Right hindlimb (tissue), 1 donor: Measurements from ENCODE around the gene FN3K.
A peak's percentile ranks its signal among the peaks of the same experiment; 100 is the strongest.

Experiments
- DNase-seq: peaks from one replicate; pipeline ENCODE4 v3.0.0-alpha.2; 2018

FN3K gene

DNA sequence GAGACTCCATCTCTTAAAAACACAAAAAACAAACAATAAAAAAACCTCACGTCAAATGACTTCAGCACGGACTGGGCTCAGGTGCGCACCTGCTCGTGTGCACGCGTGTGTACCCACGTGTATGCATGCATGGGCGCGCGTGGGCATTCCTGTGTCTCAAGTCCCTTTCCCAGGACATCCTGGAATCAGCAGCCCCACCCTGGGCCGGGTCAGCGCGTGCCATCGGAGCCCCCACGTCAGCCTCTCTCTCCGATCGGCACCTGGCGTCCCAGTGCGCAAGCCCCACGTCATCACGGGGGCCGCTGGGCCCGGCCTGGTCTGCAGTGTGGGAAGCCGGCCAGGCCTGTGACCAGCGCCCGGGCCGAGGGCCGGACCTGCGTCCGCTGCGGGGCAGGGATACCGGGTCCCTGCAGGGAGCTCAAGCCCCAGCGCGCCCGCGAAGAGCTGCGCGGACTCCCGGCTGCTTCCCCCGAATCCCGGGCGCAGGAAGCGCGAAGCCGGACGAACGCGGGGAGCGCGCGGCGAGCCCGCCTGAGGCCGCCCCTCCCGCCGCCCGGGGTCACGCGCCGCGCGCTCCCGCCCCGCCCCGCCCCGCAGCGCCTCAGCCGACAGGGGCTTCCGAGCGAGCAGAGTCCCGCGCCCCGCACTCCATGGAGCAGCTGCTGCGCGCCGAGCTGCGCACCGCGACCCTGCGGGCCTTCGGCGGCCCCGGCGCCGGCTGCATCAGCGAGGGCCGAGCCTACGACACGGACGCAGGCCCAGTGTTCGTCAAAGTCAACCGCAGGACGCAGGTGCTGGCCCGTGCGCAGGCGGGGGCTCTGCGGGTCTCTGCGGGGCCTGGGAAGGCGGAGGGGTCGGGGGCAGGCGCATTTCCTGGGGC lies at the start of gene FN3K:
FN3K (plus strand) TSS at position 629 of the 880 bp plus-strand sequence; CDS start at position 651, 22 bp downstream.
- DNase-seq, result peak; percentile 83

DNA sequence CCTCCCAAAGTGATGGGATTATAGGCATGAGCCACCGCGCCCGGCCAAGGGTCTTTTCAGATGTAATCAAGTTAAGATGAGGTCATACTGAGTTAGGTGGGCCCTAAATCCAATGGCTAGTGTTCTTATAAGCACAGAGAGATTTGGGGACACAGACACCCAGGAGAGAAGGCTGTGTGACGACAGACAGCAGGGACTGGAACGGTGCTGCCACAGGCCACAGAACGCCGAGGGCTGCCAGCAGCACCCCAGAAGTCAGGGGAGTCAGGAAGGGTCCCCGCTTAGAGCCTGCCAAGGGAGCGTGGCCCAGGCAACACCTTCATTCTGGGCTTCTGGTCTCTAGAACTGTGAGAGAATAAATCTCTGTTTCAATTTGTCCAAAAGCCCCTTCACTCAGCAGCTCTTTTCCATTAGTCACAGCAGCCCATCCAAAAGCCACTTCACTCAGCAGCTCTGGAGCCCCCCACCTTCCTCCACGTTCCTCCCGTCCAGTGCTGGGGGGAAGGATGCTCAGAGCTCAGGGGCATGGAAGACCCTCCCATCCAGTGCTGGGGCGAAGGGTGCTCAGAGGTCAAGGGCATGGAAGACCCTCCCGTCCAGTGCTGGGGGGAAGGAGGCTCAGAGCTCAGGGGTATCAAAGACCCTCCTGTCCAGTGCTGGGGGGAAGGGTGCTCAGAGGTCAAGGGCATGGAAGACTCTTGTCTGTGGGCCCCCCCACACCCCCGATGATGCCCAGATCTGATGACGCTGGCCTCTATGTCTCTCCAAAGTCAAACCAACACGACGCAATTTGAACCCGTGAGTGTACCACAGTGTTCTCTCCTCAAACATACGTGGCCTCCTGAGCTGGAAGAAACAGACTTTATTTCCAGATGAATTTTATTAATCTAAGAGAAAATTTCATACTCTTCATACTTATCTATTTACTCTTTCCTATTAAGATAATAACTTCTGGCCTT lies 48.8 kb upstream of the FN3K start:
- no peak for DNase-seq

DNA sequence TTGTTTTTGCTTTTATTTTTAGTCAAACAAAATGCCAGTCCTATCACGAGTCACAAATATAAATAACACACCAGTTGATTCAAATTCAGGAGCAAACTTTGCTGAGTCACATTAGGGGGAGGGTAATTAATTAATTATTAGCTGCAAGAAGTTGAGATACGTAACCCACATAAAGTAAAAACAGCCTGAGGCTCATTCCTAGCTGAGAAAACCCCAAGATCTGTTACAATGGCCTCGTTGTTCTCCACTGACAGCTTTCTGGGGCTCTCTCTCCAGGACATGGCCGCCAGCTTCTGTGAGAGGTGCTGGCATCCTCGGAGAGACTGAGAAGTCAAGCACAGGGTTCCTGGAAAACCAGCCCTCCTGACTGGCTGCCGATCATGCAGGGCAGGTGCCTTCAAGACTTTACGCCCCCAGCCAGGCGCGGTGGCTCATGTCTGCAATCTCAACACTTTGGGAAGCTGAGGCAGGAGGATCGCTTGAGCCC lies 48.0 kb upstream of the FN3K start:
- DNase-seq, result no peak

DNA sequence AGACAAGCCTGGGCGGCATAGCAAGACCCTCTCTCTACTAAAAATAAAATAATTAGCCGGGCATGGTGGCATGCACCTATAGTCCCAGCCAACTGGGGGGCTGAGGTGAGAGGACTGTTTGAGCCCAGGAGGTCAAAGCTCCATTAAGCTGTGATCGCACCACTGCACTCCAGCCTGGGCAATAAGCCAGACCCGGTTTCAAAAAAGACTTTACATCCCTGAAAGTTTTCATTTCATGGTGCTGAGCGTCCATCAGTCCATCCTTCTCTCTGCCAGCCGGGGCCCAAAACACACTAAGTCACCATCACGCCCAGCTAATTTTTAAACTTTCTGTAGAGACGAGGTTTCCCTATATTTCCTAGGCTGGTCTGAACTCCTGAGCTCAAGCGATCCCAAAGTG lies 47.5 kb upstream of the FN3K start:
- DNase-seq, result no peak

DNA sequence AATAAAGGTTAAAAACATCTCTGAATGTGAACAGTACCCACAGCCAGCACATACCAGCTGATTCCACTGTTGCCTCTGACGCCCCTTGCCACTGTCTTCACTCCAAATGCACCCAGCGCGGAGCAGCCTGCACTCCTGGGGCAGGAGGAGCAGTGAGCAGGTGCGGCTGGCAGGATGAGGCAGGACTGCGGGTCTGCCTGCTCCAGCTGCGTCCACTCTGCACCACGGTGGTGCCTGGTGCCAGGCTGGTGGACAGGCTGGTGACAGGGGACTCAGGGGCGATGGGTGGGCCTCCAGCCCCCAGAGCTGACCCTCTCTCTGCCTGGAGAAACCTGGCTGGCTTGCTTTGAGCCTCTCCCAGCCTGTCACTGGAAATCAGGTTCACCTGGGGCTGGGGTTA lies 46.3 kb upstream of the FN3K start:
- no peak for DNase-seq

DNA sequence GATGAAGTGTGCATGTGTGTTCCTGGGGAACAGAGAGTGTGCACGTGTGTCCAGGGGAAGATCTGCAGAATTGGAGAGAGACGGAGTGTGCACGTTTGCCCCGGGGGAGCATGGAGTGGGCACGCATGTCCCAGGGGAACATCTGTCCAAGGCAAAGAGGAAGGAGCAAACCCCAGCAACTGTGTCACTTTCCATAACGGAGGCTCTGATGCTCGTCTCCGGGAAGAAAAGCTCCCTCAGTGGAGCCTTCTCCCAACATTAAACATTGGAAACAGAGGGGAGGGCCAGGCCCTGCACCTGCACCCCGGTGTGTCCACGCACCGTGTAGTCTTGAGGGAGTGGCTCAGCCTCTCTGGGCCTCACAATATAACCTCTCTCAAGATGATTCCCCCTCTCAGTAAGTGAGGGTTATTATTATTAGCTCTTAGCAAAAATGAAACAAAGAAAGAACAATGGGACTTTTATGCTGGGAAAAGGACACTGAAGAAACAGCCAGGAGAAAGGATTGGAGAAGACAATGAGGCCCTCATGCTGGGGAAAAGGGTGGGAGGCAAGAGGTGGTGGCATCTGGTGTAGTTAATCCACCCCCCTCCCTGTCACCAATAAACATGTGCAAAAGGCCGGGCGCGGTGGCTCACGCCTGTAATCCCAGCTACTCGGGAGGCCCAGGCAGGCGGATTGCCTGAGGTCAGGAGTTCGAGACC lies 44.5 kb upstream of the FN3K start:
- no peak for DNase-seq

DNA sequence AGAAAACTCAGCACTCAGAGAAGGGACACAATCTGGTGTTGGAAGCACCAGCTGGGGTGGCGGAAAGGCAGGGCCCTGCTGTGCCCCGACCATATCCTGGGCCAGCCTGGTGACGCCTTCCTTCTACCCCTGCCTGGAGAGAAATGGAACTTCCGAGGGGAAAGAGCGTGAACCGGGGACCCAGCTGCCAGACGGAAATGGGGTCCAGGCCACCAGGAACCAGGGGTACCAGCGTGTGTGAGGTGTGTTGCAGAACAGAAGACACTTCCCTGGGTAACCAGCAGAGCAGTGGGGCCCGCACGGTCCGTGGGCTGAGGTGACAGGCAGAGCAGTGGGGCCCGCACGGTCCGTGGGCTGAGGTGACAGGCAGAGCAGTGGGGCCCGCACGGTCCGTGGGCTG lies 43.7 kb upstream of the FN3K start:
- DNase-seq, result no peak

DNA sequence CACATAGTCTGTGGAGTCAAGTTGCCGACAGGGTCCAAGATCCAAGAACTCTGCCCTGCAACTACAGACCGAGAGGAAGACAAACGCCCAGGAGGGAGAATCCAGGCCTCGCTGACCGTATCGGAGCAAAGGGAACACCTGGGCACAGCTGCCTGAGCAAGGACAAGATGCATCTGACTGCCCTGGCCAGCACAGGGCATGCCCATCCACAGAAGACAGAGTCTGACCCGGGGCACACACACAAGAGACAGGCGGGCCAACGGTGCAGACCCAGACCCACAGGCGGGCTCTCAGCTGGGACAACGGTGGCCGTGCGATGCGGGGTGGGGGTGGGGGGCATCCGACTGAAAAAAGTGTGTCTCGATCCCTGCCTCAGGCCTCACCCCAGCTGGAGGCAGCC lies 43.1 kb upstream of the FN3K start:
- no peak for DNase-seq

DNA sequence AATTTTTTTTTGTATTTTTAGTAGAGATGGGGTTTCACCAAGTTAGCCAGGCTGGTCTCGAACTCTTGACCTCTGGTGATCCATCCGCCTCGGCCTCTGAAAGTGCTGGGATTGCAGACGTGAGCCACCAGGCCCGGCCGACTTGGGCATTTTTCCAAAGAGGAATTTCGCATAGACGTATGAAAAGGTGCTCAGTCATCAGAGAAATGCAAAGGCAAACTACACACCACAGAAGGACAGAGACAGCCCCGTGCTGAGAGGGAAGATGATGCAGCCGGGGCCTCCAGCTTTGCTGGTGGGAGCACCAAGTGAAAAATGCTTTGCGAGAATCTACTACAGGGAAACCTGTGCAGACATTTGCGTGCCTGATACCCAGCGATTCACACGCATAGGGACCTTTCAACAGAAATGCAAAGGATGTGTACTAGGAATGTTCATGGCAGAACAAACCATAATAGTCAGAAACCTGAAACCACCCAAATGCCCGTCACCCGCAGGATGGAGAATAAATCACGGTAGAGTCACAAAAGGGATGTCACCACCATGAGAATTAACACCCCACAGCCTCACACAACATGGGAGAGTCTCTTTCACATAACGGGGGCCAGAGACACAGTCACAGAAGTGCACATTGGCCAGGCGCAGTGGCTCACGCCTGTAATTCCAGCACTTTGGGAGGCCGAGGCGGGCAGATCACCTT lies 42.1 kb upstream of the FN3K start:
- DNase-seq, result no peak

DNA sequence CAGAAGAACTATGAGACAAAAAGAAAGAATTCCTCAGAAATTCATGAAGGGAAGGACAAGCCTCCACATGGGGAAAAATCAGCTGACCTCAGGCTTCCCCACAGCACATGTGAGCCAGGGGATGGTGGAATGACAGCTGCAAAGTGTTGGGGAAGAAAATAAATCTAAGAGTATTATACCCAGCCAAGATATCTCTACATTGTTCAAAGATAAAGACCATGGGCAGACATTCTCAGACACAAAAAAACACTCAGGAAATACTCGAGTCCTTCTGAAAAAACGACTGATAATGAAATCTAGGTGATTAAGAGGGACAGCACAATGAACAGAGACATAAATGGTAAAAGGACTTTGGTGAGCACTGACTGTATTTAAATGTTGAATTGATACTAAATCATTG lies 40.8 kb upstream of the FN3K start:
- no peak for DNase-seq

DNA sequence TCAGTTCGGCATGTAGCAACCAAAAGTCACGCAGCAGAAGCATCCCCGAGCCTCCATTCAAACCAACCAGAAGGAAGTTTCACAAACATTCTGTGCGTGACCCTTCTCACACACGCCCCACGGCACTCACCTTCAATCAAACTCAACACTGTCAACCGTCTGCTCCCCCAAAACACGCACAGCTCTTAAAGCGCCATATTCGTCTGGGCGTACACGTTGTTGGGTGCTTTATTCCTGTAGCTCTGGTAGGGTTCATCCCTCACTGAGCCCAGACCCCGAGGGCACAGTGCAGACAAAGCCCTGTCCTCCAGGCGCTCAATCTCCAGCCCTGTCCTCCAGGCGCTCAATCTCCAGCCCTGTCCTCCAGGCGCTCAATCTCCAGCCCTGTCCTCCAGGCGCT lies 39.2 kb upstream of the FN3K start:
- no peak for DNase-seq

DNA sequence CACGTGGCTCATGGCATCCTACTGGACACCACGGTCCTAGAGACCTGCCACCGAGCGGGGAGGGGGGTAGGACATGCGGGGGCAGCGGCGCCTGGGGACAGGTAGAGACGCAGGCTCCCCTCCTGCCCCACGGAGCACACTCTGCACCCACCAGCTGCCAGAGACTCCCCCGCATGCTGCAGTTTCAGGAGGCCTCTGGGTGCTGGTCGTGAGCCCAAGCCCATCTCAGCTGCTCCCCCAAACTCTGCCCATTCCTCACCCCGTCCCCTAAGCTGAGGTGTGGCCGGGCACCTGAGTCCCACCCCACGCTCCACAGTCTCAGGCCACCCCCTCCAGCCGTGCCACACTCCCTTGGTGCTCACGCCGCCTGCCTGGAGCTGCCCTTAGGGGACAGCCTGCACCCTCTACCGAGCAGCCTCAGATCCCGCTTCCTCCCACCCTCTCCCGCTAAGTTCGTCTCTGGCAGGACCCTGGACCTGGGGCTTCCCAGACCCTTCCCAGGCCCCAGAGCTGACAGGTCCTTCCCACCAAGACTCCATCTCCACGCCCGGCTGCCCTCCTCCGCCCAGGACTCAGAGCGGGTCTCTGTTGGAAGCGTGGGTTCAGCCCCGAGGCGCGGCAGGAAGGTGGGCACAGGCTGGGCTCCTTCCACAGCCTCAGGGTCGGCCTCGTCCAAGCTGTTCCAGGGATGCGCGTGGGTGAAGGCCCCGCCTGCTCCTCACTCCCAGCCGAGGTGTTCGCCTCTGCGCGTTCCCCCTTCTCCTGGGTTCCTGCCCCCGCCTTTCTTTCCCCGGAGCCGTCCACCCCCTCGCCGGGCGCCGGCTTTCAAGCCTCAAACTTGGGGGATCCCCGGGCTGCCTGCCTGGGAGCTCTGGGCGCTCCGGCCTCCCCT lies 38.3 kb upstream of the FN3K start:
- DNase-seq, result no peak

DNA sequence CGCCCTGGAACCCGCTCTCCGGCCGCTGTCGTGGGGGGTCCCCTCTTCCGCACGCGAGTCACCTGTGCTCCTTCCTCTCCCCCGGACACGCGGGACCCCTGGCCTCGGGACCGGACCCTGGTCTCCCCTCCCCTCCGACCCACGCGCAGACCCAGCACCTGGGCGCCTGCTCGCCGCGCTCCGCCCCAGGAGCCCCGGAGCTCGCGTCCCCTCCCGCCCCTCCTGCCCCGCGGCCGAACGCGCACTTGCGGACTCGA lies 37.7 kb upstream of the FN3K start:
- DNase-seq, result no peak

DNA sequence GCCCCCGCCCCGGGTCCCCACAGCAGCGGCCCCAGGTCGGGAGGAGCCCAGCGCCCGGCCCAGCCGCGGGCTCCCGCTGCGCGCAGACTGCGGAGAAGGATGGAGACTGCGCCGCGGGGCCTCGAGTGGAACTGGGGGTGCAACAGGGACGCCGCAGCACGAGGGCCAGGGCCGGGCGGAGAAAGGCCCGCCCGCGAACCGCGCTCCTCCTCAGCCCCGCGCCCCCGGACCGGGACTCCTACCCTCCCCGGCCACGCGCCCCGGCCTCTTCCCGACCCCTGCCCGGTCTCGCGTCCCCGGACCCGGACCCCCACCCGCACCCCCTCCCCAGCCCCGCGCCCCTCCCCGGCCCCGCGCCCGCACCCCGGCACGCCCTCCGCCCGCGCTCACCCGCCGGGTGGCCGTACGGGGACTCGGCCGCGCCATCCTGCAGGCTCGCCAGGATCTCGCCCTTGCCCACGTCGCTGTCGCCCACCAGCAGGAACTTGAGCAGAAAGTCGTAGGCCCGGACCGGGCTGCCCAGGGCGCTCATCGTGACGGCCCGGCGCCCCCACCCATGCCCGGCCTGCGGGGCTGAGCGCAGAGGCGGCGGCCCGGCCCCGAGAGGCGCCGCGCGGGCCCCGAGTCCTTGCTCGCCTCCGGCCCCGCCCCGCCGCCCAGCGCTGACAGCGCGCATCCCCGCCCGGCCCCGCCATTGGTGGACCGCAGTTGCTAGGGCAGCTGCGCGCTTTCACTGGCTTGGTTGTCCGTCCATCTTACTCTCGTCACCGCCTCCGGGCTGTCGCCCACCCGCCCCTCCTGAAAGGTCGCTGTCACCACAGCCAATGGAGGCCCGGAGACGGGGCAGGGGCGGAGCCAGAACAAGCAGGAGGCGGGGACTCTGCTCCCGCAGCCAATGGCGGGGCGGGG lies 37.1 kb upstream of the FN3K start, which contains the start of gene RAB40B:
RAB40B (minus strand) TSS at position 634 of the 909 bp plus-strand sequence; CDS start at position 532, 102 bp downstream.
- DNase-seq, result peak; percentile 100

DNA sequence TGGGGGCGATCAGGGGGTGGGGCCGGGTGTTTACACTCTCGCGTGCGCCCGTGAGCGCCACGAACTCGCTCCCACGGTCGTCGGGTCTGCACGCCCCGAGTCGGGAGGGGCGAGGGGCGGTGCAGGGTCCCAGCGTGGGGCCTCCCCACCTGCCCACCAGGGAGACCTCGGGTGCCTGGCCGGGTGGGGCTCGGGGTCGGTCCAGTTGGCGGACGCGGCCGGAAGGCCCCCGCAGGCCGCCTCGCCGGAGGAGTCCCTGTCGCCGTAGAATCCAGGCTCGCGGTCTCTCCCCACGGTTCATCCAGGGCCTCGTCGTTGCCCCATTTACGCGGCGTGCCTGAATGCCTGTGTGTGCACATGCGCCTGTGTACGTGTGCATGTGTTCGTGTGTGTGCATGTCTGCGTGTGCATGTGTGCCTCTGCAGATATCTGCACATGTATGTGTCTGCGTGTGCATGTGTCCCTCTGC lies 36.4 kb upstream of the FN3K start:
- no peak for DNase-seq

DNA sequence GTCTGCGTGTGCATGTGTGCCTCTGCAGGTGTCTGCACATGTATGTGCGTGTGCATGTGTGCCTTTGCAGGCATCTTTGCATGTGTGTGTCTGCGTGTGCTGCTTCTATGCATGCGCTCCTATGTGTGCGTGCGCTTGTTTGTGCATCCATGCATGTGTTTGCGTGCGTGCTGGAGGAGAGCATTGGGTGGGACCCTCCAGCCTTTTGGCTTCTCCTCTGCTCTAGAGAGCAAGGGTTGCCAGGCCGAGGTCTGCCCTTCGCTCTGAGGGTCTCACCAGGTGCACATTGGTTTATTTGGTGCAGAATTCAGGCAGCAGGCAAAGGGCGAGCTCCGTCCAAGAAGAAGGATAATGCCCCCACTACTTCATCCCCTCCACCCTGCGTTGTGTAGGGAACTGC lies 35.9 kb upstream of the FN3K start:
- no peak for DNase-seq

DNA sequence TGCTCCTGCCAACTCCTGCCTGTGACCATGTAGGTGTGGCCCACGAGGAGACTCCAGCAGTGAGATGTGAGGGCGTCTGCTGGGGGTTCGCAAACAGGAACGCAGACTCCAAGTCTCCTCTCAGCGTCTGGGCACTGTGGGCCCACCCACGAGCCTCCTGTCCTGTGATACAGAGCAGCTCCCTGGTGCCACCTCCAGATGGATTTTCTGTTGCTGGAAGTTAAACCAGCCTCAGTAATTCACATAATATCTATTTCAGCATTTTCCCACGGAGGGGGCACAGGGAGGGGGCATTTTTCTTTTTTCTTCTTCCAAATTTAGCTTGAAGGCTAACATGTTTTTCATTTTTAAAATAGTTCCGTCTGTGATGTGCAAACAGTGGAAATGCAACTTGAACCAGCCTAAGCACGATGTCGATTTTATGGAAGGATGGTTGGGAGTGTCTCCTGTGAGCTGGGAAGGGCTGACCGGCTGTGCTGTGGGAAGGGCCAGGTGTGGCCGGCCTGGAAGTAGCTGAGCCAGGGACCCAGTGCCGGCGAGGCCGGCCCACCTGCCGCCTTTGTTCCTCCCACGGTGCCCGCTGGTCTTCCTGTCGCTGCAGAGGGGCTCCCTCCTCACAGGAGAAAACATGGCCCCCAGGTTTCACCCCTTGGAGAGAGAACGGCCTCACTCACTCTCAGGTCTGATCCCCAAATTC lies 33.0 kb upstream of the FN3K start:
- DNase-seq, result no peak

DNA sequence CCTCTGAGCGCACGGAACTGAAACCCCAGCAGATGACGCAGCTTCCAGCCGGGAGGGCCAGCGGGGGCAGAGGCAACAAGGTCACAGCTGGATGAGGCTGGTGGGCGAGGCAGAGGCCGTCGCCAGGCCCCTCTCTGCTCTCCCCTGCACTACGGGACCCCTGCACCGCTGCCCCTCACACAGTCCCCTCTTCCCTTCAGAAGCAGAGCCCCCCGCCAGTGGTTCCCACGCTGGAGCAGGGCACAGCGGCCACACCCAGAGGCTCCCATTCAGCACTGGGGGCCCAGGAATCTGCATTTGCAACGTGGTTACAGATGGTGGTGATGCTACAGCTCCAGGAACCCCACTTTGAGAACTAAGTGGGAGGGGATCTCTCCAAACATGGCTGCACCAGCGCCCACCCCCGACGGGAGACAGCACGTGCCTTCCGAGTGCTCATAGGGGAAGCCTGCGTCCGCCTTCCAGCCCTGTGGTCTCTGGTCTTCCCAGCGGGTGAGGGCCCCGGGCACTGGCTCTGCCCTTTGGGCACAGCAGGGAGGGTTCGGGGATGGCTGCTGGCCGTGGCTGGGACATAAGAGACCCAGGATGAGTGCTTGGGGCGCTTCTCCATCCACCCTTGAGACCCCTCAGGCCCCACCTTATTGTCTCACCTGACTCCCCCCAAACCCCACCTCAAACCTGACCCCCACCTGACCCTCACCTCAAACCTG lies 32.2 kb upstream of the FN3K start:
- DNase-seq, result no peak
